Stimulated activated CD4-positive, alpha-beta T cell treated with anti-CD3 and anti-CD28 coated beads, TNF-alpha, amount 100 ng/mL, for 4 hours (primary cell): ENCODE data around the gene KCNN3.

Experiments
- DNase-seq, 3 experiments: peaks; one replicate each; pipeline ENCODE4 v3.0.0-alpha.2; 2020; ENCODE audit warnings: low read depth in 3 of 3

KCNN3 gene

GRCh38 chr1:154816937-154817336 lies 53.1 kb downstream of the KCNN3 start:
- DNase-seq, result no peak

GRCh38 chr1:154816369-154816768 lies 53.7 kb downstream of the KCNN3 start:
- DNase-seq, result no peak

- DNase-seq, result no peak
Observed at GRCh38 chr1:154813846-154814505, 56.1 kb downstream of the KCNN3 start.

- no peak for DNase-seq
Observed at GRCh38 chr1:154813300-154813816, 56.7 kb downstream of the KCNN3 start.

GRCh38 chr1:154812877-154813276 lies 57.2 kb downstream of the KCNN3 start:
- DNase-seq, result no peak

GRCh38 chr1:154810571-154810970 lies 59.5 kb downstream of the KCNN3 start:
- no peak for DNase-seq

GRCh38 chr1:154809436-154810413 lies 60.4 kb downstream of the KCNN3 start:
- no peak for DNase-seq

GRCh38 chr1:154808909-154809262 lies 61.2 kb downstream of the KCNN3 start:
- no peak for DNase-seq

GRCh38 chr1:154808261-154808908 lies 61.7 kb downstream of the KCNN3 start:
- DNase-seq, result no peak

GRCh38 chr1:154807048-154807591 lies 63.0 kb downstream of the KCNN3 start:
- DNase-seq, result no peak

GRCh38 chr1:154806333-154806732 lies 63.7 kb downstream of the KCNN3 start:
- no peak for DNase-seq

- no peak for DNase-seq
Observed at GRCh38 chr1:154802982-154803920, 66.8 kb downstream of the KCNN3 start.

- no peak for DNase-seq
Observed at GRCh38 chr1:154802336-154802969, 67.6 kb downstream of the KCNN3 start.

- no peak for DNase-seq
Observed at GRCh38 chr1:154801234-154802011, 68.7 kb downstream of the KCNN3 start.

GRCh38 chr1:154799188-154799587 lies 70.9 kb downstream of the KCNN3 start:
- no peak for DNase-seq

GRCh38 chr1:154798645-154799044 lies 71.4 kb downstream of the KCNN3 start:
- no peak for DNase-seq

- DNase-seq, result no peak
Observed at GRCh38 chr1:154797175-154797574, 72.9 kb downstream of the KCNN3 start.

- no peak for DNase-seq
Observed at GRCh38 chr1:154796303-154796892, 73.7 kb downstream of the KCNN3 start.

- DNase-seq, result no peak
Observed at GRCh38 chr1:154794608-154795007, 75.5 kb downstream of the KCNN3 start.
